Fibroblast of the conjunctiva (primary cell): ENCODE data around the gene RASA4B.
"Not testable (repeated sequence)": the region's sequence is repeated elsewhere in the genome, so short reads cannot be mapped to it uniquely, and the experiment has no call there.

ENCODE experiments used
- DNase-seq: peaks from one replicate; pipeline ENCODE4 v3.0.0-alpha.2; 2010; ENCODE audit warnings: low read depth

The RASA4B gene

DNA sequence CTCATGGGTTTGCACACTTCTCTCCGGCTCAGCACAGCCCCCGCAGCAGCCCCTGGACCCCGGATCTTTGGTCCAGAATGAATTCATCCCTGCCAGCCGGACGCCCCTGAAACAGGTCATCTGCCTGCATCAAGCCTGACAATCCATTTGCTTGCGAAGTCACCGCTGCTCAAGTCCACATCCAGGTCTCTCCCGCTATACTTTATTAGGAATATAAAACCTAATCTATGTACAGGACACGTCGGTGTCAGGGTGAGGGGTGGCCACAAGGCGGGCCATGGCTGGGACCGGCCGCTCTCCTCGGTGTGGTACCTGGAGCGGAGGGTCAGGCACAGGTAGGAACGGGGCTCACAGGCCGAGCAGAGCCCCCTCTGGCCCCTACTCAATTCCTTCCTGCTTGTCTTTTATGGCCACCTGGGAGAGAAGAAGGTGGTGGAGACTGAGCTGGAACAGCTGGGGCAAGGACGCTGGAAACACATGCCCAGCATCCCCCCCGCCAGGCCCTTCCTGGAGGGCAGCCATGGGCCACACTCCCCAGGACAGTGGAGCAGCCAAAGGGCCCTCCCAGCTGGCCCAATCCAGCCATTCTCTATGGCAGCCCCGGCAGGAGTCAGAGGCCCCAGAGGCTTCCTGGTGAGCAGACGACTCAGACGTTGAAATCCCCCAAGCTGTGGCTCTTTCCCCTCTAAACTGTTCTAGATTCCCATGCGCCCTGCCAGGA lies 44.1 kb downstream of the RASA4B start:
- no peak for DNase-seq

DNA sequence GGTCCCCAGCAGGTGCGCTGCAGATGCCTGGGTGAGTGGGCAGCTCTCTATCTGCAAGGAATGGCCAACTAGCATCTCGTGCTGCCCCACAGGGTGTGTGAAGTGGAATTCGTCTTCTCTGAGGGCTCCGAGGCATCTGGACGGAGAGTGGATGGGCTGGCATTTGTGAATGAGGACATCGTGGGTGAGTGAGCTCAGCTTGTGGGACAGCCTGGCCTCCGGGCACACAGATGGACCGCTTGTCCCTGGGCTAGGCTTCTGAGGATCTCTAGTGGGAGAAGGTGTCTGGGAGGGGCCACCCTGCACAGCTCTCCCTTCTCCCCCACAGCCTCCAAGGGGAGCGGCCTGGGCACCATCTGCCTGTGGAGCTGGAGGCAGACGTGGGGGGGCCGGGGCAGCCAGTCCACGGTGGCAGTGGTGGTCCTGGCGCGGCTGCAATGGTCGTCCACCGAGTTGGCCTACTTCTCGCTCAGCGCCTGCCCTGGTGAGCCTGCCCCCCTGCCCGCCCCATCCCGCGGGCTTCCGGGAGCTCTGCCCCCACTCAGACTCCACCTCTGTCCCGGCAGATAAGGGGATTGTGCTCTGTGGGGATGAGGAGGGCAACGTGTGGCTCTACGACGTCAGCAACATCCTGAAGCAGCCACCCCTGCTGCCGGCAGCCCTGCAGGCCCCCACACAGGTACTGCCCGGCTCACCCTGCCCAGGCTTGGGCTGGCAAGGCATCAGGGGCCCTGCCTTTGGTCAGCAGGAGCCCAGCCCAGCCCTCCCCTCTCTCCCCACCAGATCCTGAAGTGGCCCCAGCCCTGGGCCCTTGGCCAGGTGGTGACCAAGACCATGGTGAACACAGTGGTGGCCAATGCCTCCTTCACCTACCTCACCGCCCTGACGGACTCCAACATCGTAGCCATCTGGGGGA lies 45.2 kb downstream of the RASA4B start:
- DNase-seq: no peak

DNA sequence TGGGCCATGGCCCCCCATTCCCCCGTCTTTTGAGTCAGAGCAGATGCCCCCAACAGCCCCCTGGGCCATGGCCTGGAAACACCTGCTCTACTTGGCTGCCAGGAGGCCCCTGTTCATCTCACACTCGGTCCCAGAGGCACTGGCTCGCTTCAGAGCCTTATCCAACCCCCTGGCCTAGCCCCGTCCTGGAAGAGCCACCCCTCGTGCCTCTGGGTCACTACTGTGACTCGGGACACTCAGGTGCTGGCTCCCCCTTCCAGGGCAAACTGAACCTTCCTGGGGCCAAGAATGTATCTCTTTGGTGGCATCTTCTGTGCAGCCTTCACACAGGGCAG lies 45.8 kb downstream of the RASA4B start:
- DNase-seq: no peak

DNA sequence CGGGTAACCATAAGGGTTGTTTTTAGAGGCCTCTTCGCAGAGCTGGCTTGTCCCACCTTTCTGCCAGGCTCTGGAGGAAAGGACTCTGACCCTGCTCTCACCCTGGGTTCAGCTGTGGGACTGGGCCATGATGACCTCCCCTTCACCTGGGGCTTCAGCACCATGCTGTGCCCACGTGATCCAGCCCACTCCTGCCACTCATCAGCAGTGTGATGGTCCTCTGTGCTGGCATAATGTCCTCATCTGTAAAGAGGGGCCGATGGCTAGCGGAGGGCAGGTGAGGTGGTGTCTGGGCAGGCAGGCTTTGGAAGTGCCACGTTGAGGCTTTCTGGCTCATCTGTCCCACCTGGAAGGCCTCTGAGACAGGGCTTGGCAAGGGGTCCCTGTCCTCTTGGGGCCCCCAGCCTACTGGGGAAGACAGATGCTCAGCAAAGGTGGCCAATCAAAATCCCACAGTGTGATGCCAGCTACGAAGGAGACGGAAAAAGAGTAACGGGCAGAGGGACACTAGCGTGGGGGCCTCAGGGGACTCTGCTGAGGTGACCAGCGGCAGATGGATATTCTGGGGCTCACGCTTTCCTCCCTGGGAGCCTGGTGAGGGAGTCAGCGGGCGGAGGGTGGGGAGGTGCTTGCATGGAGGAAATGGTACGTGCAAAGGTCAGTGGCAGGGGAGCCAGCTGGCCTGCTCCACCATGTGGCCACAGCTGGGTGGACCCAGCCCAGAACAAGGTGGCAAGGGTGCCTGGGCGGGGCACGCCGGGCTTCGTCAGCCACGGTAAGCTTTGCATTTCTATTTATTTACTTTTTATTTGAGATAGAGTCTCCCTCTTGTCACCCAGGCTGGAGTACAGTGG lies 47.4 kb downstream of the RASA4B start:
- DNase-seq: no peak

DNA sequence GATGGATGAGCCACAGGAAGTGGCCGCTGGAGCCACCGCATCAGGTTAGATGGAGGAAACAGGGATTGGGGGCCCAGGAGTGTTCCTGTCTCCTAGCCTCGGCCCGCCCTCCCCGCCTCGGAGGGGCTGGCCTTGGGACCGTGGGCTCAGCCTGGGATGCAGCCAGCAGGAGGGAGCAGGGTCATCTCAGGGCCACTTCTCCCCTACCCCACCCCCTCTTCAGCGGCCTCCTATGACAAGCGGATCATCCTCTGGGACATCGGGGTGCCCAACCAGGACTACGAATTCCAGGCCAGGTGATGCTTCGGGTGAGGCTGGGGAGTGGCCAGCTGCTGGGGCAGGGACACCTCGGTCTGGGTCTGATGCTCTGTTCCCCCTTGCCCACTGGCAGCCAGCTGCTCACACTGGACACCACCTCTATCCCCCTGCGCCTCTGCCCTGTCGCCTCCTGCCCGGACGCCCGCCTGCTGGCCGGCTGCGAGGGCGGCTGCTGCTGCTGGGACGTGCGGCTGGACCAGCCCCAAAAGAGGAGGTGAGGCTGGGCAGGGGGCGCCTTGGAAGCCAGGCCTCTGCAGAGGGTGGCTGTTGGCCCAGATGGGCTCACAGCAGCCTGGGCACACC lies 48.1 kb downstream of the RASA4B start:
- no peak for DNase-seq

DNA sequence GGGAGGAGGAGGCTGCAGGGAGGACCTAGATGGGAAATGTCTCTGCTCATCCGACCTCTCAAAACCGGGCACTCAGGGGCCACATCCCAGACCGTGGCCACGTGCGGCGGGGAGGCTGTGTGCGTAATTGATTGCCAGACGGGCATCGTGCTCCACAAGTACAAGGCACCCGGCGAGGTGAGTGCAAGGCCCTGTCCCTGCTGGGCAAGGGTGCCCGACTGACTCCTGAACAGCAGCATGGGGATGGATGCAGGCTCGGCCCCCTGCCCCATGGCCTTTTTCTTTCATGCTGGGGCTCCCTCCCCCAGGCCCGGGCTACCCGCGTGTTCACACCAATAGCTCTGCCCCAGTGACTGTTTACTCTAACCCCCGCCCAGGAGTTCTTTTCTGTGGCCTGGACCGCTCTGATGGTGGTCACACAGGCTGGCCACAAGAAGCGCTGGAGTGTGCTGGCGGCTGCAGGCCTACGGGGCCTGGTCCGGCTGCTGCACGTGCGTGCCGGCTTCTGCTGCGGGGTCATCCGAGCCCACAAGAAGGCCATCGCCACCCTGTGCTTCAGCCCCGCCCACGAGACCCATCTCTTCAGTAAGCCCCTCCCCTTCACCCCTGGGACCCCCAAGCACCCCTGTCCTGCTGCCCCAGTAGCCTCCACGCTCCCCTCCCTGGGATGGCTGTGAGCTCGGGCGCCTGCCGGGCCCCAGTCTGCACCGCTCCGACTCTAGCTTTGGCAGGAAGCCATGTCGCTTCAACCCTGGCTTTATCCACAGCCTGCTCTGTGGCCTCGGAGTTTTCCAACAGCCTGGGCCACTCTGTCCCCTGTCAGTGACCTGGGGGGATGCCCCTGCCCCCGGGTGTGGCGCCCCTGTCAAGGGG lies 48.9 kb downstream of the RASA4B start:
- DNase-seq: no peak

DNA sequence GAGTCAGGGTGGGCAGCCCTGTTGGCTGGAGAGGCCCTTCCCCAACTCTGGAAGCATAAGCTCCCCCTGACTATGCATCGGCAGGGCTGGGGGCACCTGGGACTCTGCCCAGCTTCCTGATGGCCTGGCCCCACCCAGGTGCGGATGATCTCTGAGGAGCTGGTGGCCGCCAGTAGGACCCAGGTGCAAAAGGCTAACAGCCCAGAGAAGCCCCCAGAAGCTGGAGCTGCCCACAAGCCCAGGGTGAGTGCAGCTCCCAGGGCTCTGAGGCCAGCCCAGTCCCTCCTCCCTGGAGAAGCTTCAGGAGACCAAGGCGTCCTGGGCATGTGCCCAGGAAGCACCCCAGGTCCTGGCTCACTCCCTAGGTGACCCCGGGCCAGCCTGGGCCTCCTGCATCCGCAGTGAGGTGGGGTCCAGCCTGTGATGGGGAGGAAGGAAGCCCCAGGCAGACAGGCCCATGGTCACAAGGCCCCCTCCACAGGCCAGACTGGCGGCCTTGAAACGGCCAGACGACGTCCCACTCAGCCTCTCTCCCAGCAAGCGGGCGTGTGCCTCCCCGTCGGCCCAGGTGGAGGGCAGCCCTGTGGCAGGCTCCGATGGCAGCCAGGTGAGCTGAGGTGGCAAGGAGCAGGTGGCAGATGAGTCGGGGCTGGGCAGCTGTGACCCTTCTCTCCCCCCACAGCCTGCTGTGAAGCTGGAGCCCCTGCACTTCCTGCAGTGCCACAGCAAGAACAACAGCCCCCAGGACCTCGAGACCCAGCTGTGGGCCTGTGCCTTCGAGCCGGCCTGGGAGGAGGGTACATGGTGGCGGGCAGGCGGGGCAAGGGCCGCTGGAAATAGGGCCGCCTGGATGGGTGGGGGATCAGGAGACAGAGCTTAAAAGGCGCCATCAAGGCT lies 49.7 kb downstream of the RASA4B start:
- no peak for DNase-seq

DNA sequence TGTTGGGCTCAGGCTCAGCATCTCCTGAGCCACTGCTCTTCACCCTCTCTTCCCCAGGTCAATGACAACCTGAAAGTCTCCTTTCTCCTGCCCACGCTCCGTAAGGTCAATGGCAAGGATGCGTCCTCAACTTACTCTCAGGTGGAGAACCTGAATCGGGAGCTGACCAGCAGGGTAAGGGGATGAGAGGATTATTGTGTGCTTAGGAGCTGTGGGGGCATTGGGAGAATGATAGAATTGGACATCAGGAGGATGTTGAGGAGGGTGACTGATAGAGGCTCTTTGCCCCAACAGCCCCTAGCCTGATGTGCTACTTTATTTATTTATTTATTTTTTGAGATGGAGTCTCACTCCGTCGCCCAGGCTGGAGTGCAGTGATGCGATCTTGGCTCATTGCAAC lies 51.5 kb downstream of the RASA4B start:
- DNase-seq: no peak

DNA sequence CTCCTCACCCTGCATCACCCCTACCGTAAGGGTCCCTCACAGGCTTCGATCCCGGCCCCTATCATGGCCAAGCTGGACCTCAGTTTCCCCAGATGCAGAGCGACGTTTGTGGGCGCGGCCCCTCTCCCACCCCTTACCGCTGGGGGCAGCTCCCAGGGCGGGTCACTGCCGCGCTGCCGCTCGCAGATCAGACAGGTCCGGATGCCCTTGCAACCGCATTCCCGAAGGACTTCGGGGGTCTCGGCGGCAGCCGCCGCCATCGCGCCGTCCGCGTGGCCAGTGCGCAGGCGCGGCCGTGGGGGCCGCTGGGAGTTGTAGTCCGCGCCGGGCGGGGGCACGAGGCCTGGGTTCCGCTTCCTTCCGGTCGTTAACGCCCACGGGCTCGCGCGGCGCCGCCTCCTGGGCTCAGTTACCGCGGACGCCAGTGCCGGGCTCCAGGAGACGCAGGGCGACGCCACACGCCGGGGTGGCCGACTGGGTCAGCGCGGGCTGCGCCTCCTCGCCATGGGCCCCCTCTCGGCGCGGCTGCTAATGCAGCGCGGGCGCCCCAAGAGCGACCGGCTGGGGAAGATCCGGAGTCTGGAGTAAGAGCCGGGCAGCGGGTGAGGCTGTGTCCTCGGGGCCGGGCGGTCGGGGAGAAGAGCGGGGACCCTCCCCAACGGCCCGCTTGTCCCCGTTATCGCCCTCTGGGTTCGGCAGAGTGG lies 52.8 kb downstream of the RASA4B start, which contains the start of the genes ALKBH4 and LRWD1:
TSS of gene ALKBH4 (minus strand) at position 287 of the 704 bp plus-strand sequence. CDS start at position 260, 27 bp downstream.
TSS of gene LRWD1 (plus strand) at position 408 of the 704 bp plus-strand sequence. CDS start at position 505, 97 bp downstream.
- peak; percentile 86 for DNase-seq

DNA sequence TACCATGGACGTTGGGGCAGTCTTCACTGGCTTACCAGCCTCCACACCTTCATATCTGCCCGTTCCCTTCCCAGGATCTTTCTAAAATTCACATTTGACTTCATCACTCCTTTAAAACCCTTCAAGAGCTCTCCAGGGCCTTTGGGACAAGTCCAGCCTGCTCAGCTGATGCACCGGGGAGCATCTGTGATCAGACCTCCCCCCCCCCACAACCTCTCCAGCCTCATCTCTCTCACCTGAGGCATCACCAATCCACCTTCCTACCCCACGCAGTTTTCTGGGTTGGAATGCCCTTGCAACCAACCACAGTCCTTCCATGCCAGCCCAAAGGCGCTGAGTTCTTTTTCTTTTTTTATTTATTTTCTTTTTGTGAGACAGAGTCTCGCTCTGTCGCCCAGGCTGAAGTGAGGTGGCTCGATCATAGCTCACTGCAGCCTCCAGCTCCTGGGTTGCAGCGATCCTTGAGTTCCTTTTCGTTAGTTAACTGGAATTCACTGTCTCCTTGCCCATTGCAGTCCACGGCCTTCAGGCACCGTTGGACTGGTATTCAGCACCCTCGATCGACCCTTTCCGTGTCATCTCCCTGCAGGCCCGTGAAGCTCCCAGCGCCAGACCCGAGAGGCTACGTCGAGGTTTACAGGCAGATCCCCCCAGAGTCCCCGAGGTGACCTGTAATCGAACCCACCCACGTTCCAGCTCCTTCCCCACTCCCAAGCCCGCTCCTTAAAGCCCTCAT lies 53.6 kb downstream of the RASA4B start:
- DNase-seq: no peak

DNA sequence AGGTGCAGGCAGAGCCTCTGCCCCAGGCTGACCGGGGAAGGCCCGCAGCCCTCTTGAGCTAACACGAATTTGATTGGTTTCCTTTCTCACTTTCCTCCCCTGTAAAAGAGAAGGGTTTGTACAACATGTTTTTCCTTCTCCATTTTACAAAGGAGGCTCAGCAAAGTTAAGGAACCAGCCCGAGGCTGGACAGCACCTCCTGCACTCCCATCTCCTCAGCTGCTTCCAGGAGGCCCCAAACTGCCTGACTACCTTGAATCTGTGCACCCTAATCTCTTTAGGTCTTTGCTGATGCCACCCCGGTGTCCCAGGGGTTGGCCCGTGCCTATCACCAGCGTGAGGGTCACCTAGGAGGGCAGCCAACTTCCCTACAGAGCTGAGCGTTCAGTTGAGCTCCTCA lies 57.1 kb downstream of the RASA4B start:
- no peak for DNase-seq

DNA sequence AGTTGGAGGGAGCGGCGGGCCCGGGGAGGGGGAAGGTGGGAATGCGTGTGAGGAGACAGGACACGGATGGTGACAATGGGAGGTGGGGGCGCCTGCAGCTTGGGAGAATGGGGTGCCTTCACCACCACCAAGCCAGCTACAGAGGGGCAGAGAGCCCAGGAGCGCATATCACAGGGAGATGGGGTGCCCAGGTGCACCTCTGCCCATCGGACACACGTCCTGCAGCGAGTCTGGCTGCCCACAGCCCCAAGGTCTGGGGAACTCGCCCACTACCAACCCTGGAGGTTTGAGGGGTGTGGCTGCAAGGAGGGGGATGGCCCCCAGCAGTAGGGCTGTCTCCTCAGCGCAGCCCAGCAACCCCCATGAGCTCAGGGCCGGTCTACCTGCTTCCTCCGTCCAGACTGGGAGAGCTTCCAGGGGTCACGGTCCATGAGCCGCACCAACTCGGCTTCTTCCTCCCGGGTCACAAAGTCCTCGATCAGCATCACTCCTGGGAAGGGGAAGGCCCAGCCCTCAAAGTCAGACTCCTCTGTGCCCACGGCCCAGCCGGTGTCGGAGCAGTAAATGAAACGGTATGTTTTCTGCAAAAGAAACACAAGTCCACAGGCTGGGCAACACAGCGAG lies 58.2 kb downstream of the RASA4B start:
- DNase-seq: no peak

DNA sequence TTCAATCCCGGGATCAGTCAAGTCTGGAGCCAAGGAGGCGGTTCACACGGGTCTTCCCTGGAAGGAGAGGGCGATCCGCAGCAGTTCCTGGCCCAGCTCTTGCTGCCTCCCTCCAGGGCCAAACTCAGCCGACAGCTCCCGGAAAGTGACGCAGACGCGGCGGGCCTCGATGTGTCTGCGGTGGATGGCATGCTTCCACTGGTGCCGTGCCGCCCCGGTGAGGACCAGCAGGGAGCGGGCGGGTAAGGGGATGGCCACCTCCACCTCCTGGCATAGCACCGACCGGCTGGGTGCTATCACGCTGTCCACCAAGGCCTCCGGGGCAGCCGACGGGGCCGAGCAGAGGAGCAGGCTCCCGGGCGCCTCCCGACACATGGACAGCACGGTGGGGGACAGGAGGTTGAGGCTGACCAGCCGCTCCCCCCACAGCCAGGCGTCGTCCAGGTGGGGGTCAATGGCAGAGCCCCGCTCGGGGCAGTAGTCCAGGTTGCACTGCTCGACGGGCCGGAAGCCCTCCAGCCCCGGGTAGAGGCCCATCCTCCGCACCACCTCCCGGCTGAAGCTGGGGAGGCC lies 60.1 kb downstream of the RASA4B start:
- DNase-seq: no peak

DNA sequence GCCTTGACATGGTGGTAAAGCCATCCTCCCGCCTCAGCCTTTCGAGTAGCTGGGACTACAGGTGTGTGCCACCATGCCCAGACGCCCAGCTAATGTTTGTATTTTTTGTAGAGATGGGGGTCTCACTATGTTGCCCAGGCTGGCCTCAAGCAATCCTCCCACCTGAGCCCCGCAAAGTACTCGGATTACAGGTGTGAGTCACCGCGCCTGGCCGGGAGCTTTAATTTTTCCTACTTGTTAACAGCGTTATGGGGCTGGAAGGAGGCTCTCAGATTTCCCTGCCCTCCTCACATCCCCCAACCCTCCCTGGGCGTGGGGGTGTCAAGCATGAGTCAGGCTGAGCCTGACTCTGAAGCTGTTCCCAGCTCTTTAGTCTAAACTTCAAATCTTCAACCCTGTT lies 61.2 kb downstream of the RASA4B start:
- no peak for DNase-seq

DNA sequence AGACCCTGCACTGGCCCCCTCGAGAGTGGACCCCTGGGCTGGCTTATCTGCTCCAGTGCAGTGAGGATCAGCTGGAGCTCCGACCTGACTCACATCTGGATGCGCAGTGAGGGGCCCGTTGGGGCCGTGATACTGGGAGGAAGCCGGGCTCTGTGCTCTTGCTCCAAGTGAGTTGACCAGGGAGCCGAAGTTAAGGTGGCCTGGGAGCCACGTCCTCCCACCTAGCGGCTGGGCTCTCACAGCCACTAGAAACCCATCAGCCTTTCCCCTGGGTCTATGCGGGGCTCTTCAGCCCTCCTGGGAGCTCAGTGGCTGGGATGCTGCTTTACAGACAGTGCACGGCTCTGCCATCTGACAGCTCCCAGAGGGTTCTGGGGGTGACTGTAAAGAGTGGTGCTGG lies 62.0 kb downstream of the RASA4B start:
- DNase-seq: no peak

DNA sequence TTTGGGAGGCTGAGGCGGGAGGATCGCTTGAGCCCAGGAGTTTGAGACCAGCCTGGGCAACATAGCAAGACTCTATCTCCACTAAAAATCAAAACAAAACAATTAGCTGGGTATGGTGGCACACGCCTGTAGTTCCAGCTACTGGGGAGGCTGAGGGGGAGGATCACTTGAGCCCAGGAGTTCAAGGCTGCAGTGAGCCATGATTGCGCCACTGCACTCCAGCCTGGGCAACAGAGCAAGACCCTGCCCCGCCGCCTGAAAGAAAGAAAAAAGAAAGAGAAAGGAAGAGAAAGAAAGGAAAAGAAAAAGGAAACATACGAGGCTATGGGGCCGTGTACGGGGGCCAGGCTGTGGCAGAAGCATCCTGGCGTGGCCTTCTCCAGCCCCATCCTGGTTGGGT lies 62.6 kb downstream of the RASA4B start:
- not testable (repeated sequence) for DNase-seq

DNA sequence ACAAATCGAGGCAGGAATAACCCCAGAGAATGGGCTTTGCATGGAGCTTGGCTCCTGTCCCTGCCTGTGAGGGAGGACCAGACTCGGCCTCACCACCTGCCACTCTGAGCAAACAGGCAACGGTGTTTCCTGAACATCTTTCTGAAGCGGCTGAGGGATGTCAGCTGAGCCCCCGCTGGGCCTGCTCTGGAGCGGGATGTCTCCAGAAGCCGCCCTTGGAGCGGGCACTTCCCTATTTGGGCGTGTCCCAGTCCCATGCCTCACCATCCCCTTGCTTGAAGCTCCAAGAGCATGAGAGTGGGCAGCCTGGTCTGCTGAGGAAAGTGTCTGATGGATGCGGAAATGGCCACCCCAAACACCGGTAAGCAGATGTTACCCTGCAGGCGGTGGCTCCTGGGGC lies 63.1 kb downstream of the RASA4B start:
- DNase-seq: no peak

DNA sequence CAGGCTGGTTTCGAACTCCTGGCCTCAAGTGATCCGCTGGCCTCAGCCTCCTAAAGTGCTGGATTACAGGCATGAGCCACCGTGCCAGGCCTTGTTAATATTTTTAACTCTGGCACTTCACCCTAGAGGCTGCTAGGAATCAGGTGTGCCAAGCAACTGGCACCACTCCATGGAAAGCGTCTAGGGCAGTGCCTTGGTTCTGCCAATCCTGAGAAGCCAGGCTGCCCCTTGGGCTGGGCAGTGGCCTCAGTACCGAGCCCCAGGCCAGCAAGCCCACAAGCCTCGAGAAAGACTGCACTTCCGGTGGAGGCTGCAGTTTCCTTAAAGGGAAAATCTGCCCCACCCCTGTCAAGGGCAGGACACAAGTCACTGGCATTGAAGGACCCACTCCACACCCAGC lies 64.3 kb downstream of the RASA4B start:
- DNase-seq: no peak
